CD4-positive, alpha-beta T cell (primary cell): ENCODE results near the gene PDGFD. TPM values are rescaled to one million over a fixed set of nuclear protein-coding genes. Genes with fewer than 3 reads are reported as not detected.

Experiments used
- ATAC-seq: fragments of 200-7000 bp; cut with Tn5 transposase; one replicate; pipeline ENCODE4 v1.10.0; 2022; ENCODE audit warnings: mild to moderate bottlenecking; ENCODE audit not compliant: poor library complexity
- CTCF ChIA-PET: fragments of 350-600 bp; sonication (Branson Sonifier 250); formaldehyde crosslinking; loops from one replicate; lab custom pipeline; 2021; ENCODE audit warnings: antibody characterized with exemption, inconsistent platforms; lab: Charles Lee
- POLR2A ChIA-PET: fragments of 350-600 bp; sonication (Branson Sonifier 250); formaldehyde crosslinking; loops from one replicate; lab custom pipeline; 2021; ENCODE audit warnings: antibody characterized with exemption, inconsistent platforms; lab: Charles Lee
- DNase-seq, 14 experiments: peaks; one replicate each; pipeline ENCODE4 v3.0.0-alpha.2; 2013 to 2020; ENCODE audit warnings: mixed read lengths in 2 of 14
- H3K27ac ChIP-seq, 2 donors: one replicate each; pipeline versions ENCODE4 v1.5.1 to v1.7.0; 2013; ENCODE audit warnings: low read length in 2 of 2, low read depth in 1 of 2, mild to moderate bottlenecking in 1 of 2
- H3K27me3 ChIP-seq, 2 experiments: 1 replicate in 1 of 2; 2 replicates in 1 of 2; pipeline versions ENCODE4 v1.6.1 to v1.7.0; 2013; ENCODE audit warnings: low read length in 2 of 2, control low read depth in 1 of 2, mild to moderate bottlenecking in 1 of 2, moderate library complexity in 1 of 2; ENCODE audit not compliant: insufficient read depth in 2 of 2, control insufficient read depth in 1 of 2
- H3K36me3 ChIP-seq: one replicate; pipeline ENCODE4 v1.6.1; 2013; ENCODE audit warnings: low read length, control low read depth; ENCODE audit not compliant: insufficient read depth
- H3K4me1 ChIP-seq: one replicate; pipeline ENCODE4 v1.6.1; 2013; ENCODE audit warnings: low read length, control low read depth; ENCODE audit not compliant: insufficient read depth
- H3K4me3 ChIP-seq: one replicate; pipeline ENCODE4 v1.5.1; 2013; ENCODE audit warnings: mild to moderate bottlenecking, low read length, moderate library complexity
- H3K9me3 ChIP-seq, 2 experiments: 1 replicate in 1 of 2; 2 replicates in 1 of 2; pipeline versions ENCODE4 v1.6.1 to v1.7.0; 2013; ENCODE audit warnings: low read length in 2 of 2, mild to moderate bottlenecking in 2 of 2, control low read depth in 1 of 2, moderate library complexity in 1 of 2; ENCODE audit not compliant: control insufficient read depth in 1 of 2, insufficient read depth in 1 of 2
- H3K27ac Mint-ChIP-seq: one replicate; pipeline ENCODE4 v1.8.0; 2020; ENCODE audit warnings: mixed read lengths
- H3K27me3 Mint-ChIP-seq: one replicate; pipeline ENCODE4 v1.8.0; 2021; ENCODE audit warnings: mixed read lengths
- H3K36me3 Mint-ChIP-seq: one replicate; pipeline ENCODE4 v1.8.0; 2021; ENCODE audit warnings: low read depth, mixed read lengths
- H3K4me1 Mint-ChIP-seq: one replicate; pipeline ENCODE4 v1.8.0; 2021; ENCODE audit warnings: low read depth, mixed read lengths
- H3K4me3 Mint-ChIP-seq: one replicate; pipeline ENCODE4 v1.8.0; 2020; ENCODE audit warnings: mild to moderate bottlenecking, mixed read lengths
- H3K9me3 Mint-ChIP-seq: one replicate; pipeline ENCODE4 v1.8.0; 2020; ENCODE audit warnings: mixed read lengths
- CTCF ChIP-seq: fragments of 200-600 bp; IDR thresholded peaks from one replicate; pipeline ENCODE4 v1.8.0; 2022; ENCODE audit warnings: antibody characterized with exemption, mild to moderate bottlenecking
- intact Hi-C, 2 experiments: fragments of 100-400 bp; cut with DNase I in 1 of 2; cut with micrococcal nuclease in 1 of 2; formaldehyde crosslinking; loops; one replicate each; pipeline versions ENCODE4 v1.15.1 to v1.9.0; 2023 to 2025; cut with DNase I, micrococcal nuclease
- total RNA-seq, 174 experiments: library from RNA in 2 of 174; stranded (reverse) in 2 of 174; gene quantifications; one replicate each; pipeline ENCODE4 v1.2.3 and lab custom pipeline; 2021 to 2026

The PDGFD gene
- total RNA-seq, 2 experiments from 2014 or later = not detected

GRCh38 chr11:103920449-103920848, 243.5 kb downstream of the PDGFD start:
- ChIA-PET CTCF (no interaction called here), POLR2A (no interaction called here)
- Histone ChIP-seq H3K27me3 (no peaks in the 10 kb centered on the region), H3K36me3 (no peaks in the 10 kb centered on the region), H3K4me3 (no peak overlapping the region), H3K27ac (no peak overlapping the region), H3K9me3 (no peaks in the 10 kb centered on the region), H3K4me1 (no peaks in the 10 kb centered on the region)
- no peak for TF ChIP-seq CTCF
- Mint-ChIP-seq H3K27me3 (no peaks in the 10 kb centered on the region), H3K9me3 (no peaks in the 10 kb centered on the region), H3K36me3 (no peaks in the 10 kb centered on the region), H3K4me3 (no peak overlapping the region), H3K4me1 (no peaks in the 10 kb centered on the region), H3K27ac (no peak overlapping the region)
- no peak for DNase-seq
- intact Hi-C loops = loop anchor here in 1 of 2 experiments (10.0 kb wide), 1 partner anchor 236 kb away; no protein-coding TSS in a partner anchor
- ATAC-seq = no peak

- no peak overlapping the region for H3K4me3 ChIP-seq
- no peaks in the 10 kb centered on the region for H3K4me1 ChIP-seq
- DNase-seq (no peak), ATAC-seq (no peak)
- H3K4me1 Mint-ChIP-seq = no peaks in the 10 kb centered on the region
- H3K27ac ChIP-seq = no peak overlapping the region
- no peaks in the 10 kb centered on the region for H3K36me3 ChIP-seq
- no peak overlapping the region for H3K4me3 Mint-ChIP-seq
- no peak overlapping the region for H3K27ac Mint-ChIP-seq
- H3K27me3 ChIP-seq = no peaks in the 10 kb centered on the region
- ChIA-PET POLR2A (no interaction called here), CTCF (no interaction called here)
- H3K9me3 Mint-ChIP-seq = peaks cover 7% of the 10 kb centered on the region
- no peaks in the 10 kb centered on the region for H3K36me3 Mint-ChIP-seq
- intact Hi-C loops = no loop called here
- no peaks in the 10 kb centered on the region for H3K27me3 Mint-ChIP-seq
- no peak for TF ChIP-seq CTCF
- peaks cover 0 to 10% of the 10 kb centered on the region in 2 experiments for H3K9me3 ChIP-seq
Observed at GRCh38 chr11:103910721-103911120, 253.2 kb downstream of the PDGFD start.

- ATAC-seq (no peak), DNase-seq (no peak)
- Histone ChIP-seq H3K9me3 (peaks cover 0 to 10% of the 10 kb centered on the region in 2 experiments), H3K4me1 (no peaks in the 10 kb centered on the region), H3K27ac (no peak overlapping the region), H3K27me3 (no peaks in the 10 kb centered on the region), H3K36me3 (no peaks in the 10 kb centered on the region), H3K4me3 (no peak overlapping the region)
- no peak overlapping the region for H3K4me3 Mint-ChIP-seq
- no peaks in the 10 kb centered on the region for H3K4me1 Mint-ChIP-seq
- ChIA-PET CTCF (no interaction called here), POLR2A (no interaction called here)
- no peak overlapping the region for H3K27ac Mint-ChIP-seq
- intact Hi-C loops = loop anchor here in 1 of 2 experiments (1.0 kb wide), 1 partner anchor 34 kb away; no protein-coding TSS in a partner anchor
- H3K27me3 Mint-ChIP-seq = no peaks in the 10 kb centered on the region
- no peaks in the 10 kb centered on the region for H3K36me3 Mint-ChIP-seq
- H3K9me3 Mint-ChIP-seq = peaks cover 2% of the 10 kb centered on the region
- TF ChIP-seq CTCF = no peak
Observed at GRCh38 chr11:103907548-103908455, 256.1 kb downstream of the PDGFD start.
